Suprapubic skin (tissue), 4 donors: ENCODE measurements around the gene GFM2. TPM values are rescaled to one million over a fixed set of nuclear protein-coding genes. Genes with fewer than 3 reads are reported as not detected.

Source experiments
- DNase-seq, 2 donors: peaks; one replicate each; pipeline ENCODE4 v3.0.0-alpha.2; 2019; ENCODE audit warnings: low spot score in 2 of 2
- H3K27ac ChIP-seq: fragments of 200-600 bp; sonication (generic); one replicate; pipeline ENCODE4 v1.5.1; 2019
- H3K27me3 ChIP-seq: fragments of 200-600 bp; sonication (generic); one replicate; pipeline ENCODE4 v1.5.1; 2019
- H3K36me3 ChIP-seq: fragments of 200-600 bp; sonication (generic); one replicate; pipeline ENCODE4 v1.5.1; 2019
- H3K4me1 ChIP-seq: fragments of 200-600 bp; sonication (generic); one replicate; pipeline ENCODE4 v1.5.1; 2019
- H3K4me3 ChIP-seq: fragments of 200-600 bp; sonication (generic); one replicate; pipeline ENCODE4 v1.5.1; 2019; ENCODE audit warnings: mild to moderate bottlenecking
- H3K9me3 ChIP-seq: fragments of 200-600 bp; sonication (generic); one replicate; pipeline ENCODE4 v1.5.1; 2019
- CTCF ChIP-seq, 2 donors: fragments of 200-600 bp in 1 of 2; fragments of 450-650 bp in 1 of 2; sonication (generic) in 1 of 2; IDR thresholded peaks; one replicate each; pipeline ENCODE4 v1.5.1; 2016 to 2019; ENCODE audit warnings: antibody characterized with exemption in 2 of 2, mild to moderate bottlenecking in 1 of 2, moderate library complexity in 1 of 2
- EP300 ChIP-seq: sonication (generic); formaldehyde crosslinking; IDR thresholded peaks from one replicate; pipeline ENCODE4 v1.6.1; 2017; ENCODE audit warnings: antibody characterized with exemption
- POLR2A ChIP-seq, 2 donors: fragments of 450-650 bp; IDR thresholded peaks; one replicate each; pipeline ENCODE4 v1.6.1; 2017; ENCODE audit warnings: antibody characterized with exemption in 2 of 2, mild to moderate bottlenecking in 2 of 2, moderate library complexity in 2 of 2
- POLR2AphosphoS5 ChIP-seq, 3 donors: sonication (generic); formaldehyde crosslinking; IDR thresholded peaks; one replicate each; pipeline ENCODE4 v1.6.1; 2017; ENCODE audit warnings: antibody characterized with exemption in 3 of 3
- WGBS: methylation state at CpG from one replicate; pipeline ENCODE4 v1.1.5; 2018; 5-methylcytosine and 5-hydroxymethylcytosine counted together
- total RNA-seq, 4 donors: library from RNA; depleted of rRNA; stranded (reverse); fragments of >200 nt; gene quantifications; one replicate each; pipeline ENCODE4 v1.1.0, GENCODE V29; 2016

Gene GFM2
- total RNA-seq, 4 donors from 2014 or later: 19.2 to 24.7 (median 21.2) TPM

- 45% methylated on average over 1 of the region's 1 CpG for WGBS
- H3K9me3 ChIP-seq: no peaks in the 10 kb centered on the region
- no peak overlapping the region for H3K4me3 ChIP-seq
- no peaks in the 10 kb centered on the region for H3K4me1 ChIP-seq
- TF ChIP-seq CTCF (IDR thresholded peaks at IDR 0.05) (no peak), EP300 (no peak), POLR2AphosphoS5 (IDR thresholded peaks at IDR 0.05) (no peak), POLR2A (IDR thresholded peaks at IDR 0.05) (no peak)
- no peaks in the 10 kb centered on the region for H3K27me3 ChIP-seq
- peaks cover 95% of the 10 kb centered on the region for H3K36me3 ChIP-seq
- H3K27ac ChIP-seq: no peak overlapping the region
- DNase-seq: no peak
These were observed 44.6 kb downstream of the GFM2 start for GRCh38 chr5:74722271-74722670.

- no peaks in the 10 kb centered on the region for H3K27me3 ChIP-seq
These were observed 49.3 kb downstream of the GFM2 start for GRCh38 chr5:74717596-74717995.

GRCh38 chr5:74693191-74693590 is 73.7 kb downstream of the GFM2 start:
- TF ChIP-seq POLR2A (IDR thresholded peaks at IDR 0.05): no peak
- 86% methylated on average over 4 of the region's 4 CpGs for WGBS
- H3K4me3 ChIP-seq: no peak overlapping the region
- no peaks in the 10 kb centered on the region for H3K27me3 ChIP-seq
- H3K9me3 ChIP-seq: no peaks in the 10 kb centered on the region
- no peak overlapping the region for H3K27ac ChIP-seq
- H3K4me1 ChIP-seq: no peaks in the 10 kb centered on the region
- DNase-seq: no peak
- H3K36me3 ChIP-seq: peaks cover 64% of the 10 kb centered on the region

More at GRCh38 chr5:74717596-74717995, 49.3 kb downstream of the GFM2 start:
- H3K36me3 ChIP-seq: peaks cover 74% of the 10 kb centered on the region
- H3K27ac ChIP-seq: no peak overlapping the region
- WGBS: 69% methylated on average over 1 of the region's 1 CpG
- no peaks in the 10 kb centered on the region for H3K9me3 ChIP-seq
- H3K4me1 ChIP-seq: no peaks in the 10 kb centered on the region
- TF ChIP-seq POLR2AphosphoS5 (IDR thresholded peaks at IDR 0.05) (no peak), CTCF (IDR thresholded peaks at IDR 0.05) (no peak), EP300 (no peak), POLR2A (IDR thresholded peaks at IDR 0.05) (no peak)
- H3K4me3 ChIP-seq: no peak overlapping the region
- no peak for DNase-seq

GRCh38 chr5:74686962-74687751 is 79.8 kb downstream of the GFM2 start:
- Histone ChIP-seq H3K4me3 (peak overlapping the region; percentile 91), H3K27ac (no peak overlapping the region), H3K9me3 (no peaks in the 10 kb centered on the region), H3K27me3 (no peaks in the 10 kb centered on the region), H3K4me1 (peaks cover 16% of the 10 kb centered on the region), H3K36me3 (peaks cover 20% of the 10 kb centered on the region)
- DNase-seq: no peak
- TF ChIP-seq CTCF (IDR thresholded peaks at IDR 0.05): no peak
- no peak for TF ChIP-seq POLR2AphosphoS5 (IDR thresholded peaks at IDR 0.05)
- no peak for TF ChIP-seq POLR2A (IDR thresholded peaks at IDR 0.05)
- no peak for TF ChIP-seq EP300
- 80% methylated on average over 5 of the region's 5 CpGs for WGBS

GRCh38 chr5:74685979-74686631 is 80.8 kb downstream of the GFM2 start:
- Histone ChIP-seq H3K27me3 (no peaks in the 10 kb centered on the region), H3K36me3 (peaks cover 13% of the 10 kb centered on the region), H3K4me3 (peak overlapping the region; percentile 91), H3K4me1 (peaks cover 16% of the 10 kb centered on the region), H3K27ac (peak overlapping the region; percentile 87), H3K9me3 (no peaks in the 10 kb centered on the region)
- WGBS: 58% methylated on average over 10 of the region's 10 CpGs
- TF ChIP-seq EP300 (no peak), CTCF (IDR thresholded peaks at IDR 0.05) (no peak), POLR2AphosphoS5 (IDR thresholded peaks at IDR 0.05) (no peak), POLR2A (IDR thresholded peaks at IDR 0.05) (no peak)
- DNase-seq: peak in 1 of 2 donors; percentile 44
